Mucosa of rectum (tissue), 2 donors: ENCODE measurements around the gene SNAI3.
A peak's percentile ranks its signal among the peaks of the same experiment; 100 is the strongest.

Experiments used
- H3K27ac ChIP-seq, 2 donors: one replicate each; pipeline ENCODE4 v1.7.0; 2013; ENCODE audit warnings: inconsistent platforms in 2 of 2, low read depth in 2 of 2, low read length in 2 of 2
- H3K27me3 ChIP-seq, 2 donors: one replicate each; pipeline ENCODE4 v1.7.0; 2013; ENCODE audit warnings: low read length in 2 of 2; ENCODE audit not compliant: control insufficient read depth in 2 of 2, insufficient read depth in 2 of 2
- H3K36me3 ChIP-seq, 2 donors: one replicate each; pipeline ENCODE4 v1.7.0; 2013; ENCODE audit warnings: low read length in 2 of 2; ENCODE audit not compliant: control insufficient read depth in 2 of 2, insufficient read depth in 2 of 2
- H3K4me1 ChIP-seq, 2 donors: one replicate each; pipeline ENCODE4 v1.7.0; 2013; ENCODE audit warnings: low read length in 2 of 2, mild to moderate bottlenecking in 1 of 2; ENCODE audit not compliant: control insufficient read depth in 2 of 2, insufficient read depth in 2 of 2
- H3K4me3 ChIP-seq, 2 donors: one replicate each; pipeline ENCODE4 v1.7.0; 2013; ENCODE audit warnings: low read length in 2 of 2
- H3K9ac ChIP-seq, 2 donors: one replicate each; pipeline ENCODE4 v1.7.0; 2013; ENCODE audit warnings: low read length in 2 of 2, low read depth in 1 of 2, mild to moderate bottlenecking in 1 of 2
- H3K9me3 ChIP-seq, 2 donors: one replicate each; pipeline ENCODE4 v1.7.0; 2013; ENCODE audit warnings: low read length in 2 of 2; ENCODE audit not compliant: control insufficient read depth in 2 of 2
- donor health status: healthy.
- donor health status: Normal muscosa, but diverticular disease.

The SNAI3 gene

DNA sequence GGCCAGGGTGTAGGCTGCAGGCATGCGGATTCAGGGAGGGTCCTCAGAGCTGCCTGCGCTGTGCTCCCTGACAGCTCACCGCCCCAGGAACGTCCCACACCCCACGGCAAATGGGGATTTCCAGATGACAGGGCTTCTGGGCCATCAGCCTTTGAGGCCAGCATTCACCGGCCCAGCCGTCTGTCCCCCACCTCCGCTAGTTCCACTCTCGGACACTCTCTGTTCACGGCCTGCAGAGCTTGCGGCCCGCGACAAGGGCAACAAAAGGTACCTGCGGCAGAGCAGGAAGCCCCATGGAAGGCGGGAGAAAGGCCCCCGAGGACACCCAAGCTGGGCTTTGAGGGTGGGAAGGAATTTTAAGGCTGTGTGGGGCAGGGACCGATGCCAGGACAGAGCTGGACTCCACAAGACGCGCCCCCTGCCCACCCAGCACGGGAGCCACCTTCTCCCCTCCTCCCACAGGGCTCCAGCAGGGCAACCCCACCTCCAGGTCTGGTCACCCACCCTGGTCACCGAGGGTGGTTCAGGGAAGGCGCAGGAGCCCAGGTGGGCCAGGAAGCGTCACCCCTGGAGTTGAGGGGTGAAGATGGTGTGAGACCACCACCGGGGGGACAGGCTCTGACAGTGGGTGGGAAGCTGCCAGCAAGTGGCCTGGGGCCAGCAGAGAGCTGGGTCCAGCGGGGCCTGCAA lies 29.9 kb downstream of the SNAI3 start:
- Histone ChIP-seq H3K4me1 (peaks cover 0 to 8% of the 10 kb centered on the region in 2 donors), H3K36me3 (peaks cover 17 to 18% of the 10 kb centered on the region in 2 donors), H3K27me3 (no peaks in the 10 kb centered on the region), H3K9ac (no peak overlapping the region), H3K9me3 (no peaks in the 10 kb centered on the region), H3K27ac (no peak overlapping the region), H3K4me3 (no peak overlapping the region)

DNA sequence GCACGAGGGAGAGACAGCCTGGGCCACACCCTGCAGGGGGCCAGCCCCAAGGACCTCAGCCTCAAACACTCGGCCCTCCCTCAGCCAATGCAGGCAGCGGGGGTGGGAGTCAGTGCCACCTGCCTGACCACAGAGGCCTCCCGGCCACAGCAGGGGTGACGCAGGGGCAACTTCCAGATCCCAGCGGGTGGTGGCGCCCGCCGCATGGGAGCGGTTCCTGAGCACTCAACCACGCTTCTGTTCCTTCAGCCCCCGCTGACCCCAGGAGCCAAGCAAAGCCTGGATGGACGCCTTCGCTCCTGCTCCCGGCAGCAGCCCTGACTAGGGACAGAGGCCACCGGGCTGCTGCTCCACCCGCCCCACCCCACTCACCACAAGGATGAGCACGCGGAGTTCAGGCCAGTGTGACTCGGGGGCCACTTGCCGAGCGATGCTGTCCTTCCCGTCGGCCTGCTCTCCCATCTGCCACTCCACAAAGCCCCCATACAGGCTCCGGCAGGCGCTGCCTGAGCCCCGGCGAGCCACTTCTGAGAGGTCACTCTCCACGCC lies 30.5 kb downstream of the SNAI3 start:
- H3K36me3 ChIP-seq = peaks cover 17 to 18% of the 10 kb centered on the region in 2 donors
- H3K27me3 ChIP-seq = no peaks in the 10 kb centered on the region
- no peak overlapping the region for H3K4me3 ChIP-seq
- H3K27ac ChIP-seq = no peak overlapping the region
- H3K4me1 ChIP-seq = peaks cover 4 to 11% of the 10 kb centered on the region in 2 donors
- no peaks in the 10 kb centered on the region for H3K9me3 ChIP-seq
- H3K9ac ChIP-seq = no peak overlapping the region

DNA sequence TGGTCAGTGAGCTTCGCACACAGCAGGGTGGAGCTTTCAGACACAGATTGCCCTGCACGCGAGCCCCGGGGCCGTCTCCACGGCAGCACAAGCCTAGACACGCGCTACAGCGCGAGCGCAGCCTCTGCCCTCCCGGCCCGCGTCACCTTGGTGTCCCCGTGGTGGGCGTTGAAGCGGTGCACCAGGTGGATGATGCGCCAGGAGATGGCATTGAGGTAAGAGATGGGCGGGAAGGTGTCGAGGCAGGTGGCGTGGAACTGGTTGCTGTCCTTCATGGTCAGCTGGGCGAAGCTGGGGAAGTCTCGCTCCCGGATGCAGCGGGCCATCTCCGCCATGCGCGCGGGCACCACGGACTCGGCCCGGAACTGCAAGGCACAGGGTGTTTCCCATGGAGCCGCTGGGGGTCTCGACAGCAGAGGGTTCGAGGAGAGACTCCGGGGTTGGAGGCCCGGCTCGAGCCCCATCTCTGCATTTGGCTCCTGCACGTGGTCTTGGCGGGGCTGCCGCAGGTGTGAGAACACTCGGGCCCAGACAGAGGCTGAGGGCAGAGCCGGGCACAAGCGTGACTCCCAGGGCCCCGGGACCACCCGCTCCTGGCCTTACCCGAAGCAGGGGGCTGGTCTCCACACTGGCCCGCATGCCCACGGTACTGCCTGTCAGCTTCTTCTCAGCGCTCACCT lies 31.1 kb downstream of the SNAI3 start:
- no peaks in the 10 kb centered on the region for H3K27me3 ChIP-seq
- H3K4me1 ChIP-seq = peaks cover 4 to 11% of the 10 kb centered on the region in 2 donors
- H3K9ac ChIP-seq = no peak overlapping the region
- no peaks in the 10 kb centered on the region for H3K9me3 ChIP-seq
- no peak overlapping the region for H3K4me3 ChIP-seq
- H3K36me3 ChIP-seq = peaks cover 17 to 18% of the 10 kb centered on the region in 2 donors
- H3K27ac ChIP-seq = no peak overlapping the region

DNA sequence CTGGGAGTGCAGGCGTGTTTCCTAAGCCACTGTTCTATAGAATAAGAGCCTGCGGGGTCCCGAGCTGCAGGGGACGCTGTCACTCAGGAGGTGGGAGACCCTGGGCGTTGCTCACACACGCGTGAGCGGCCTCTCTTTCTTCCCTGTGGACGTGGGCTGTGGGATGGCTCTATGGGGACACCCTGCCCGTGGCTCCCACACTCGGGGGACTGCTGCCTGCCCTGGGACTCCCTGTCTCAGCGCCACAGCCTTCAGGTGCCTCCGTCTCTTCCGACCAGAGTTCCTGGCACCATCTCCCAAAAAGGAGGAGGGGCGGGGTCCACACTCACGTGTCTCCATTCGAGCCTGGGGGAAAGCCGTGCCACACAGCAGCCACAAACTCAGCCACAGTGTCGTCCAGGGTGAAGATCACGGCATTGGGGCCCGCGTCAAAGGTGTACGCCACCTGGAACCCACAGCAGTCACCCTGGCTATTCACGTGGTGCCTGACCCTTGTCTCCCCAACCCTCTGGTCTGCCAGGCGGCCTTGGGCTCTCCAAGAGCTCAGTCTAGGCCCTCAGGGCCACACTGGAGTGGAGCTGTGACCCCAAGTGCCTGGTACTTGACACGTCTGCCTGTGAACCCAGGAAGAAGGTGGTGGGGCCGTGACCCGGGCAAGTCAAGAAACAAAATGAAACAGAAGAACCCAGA lies 31.8 kb downstream of the SNAI3 start:
- H3K36me3 ChIP-seq = peaks cover 17 to 18% of the 10 kb centered on the region in 2 donors

DNA sequence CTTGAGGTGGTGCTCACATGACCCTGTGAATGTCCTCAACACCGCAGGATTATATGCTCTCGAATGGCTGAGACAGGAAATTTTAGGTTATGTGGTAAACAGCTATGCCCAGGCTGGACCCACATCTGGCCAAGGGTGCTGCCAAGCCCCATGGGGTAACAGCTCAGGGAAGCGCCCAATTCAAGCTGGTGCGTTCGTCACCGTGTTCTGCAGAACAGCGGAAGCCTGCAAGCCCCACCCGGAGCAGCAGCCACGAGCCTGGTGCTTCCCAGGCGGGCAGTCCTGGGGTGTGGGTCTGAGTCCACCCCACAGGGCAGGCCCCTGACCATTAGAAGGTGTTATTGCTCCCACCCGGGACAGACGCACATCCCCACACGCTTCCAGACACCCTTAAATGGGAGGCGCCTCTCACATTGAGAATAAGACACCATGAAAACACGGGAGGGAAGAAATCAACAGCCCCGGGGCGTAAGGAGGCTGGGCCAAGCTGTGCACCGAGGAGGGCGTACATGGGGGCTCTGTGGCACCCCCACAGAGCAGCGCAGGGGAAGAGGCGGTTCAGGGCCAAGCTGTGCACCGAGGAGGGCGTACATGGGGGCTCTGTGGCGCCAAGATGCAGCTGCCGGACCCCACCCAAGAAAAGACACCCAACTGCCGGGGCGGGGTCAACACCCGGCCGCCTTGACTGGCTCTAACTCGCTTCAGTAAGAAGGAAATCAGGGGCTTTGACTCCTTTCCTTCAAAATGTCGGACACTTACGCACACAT lies 32.5 kb downstream of the SNAI3 start:
- Histone ChIP-seq H3K9me3 (no peaks in the 10 kb centered on the region), H3K36me3 (peaks cover 17 to 18% of the 10 kb centered on the region in 2 donors)

More for the DNA sequence above, 31.8 kb downstream of the SNAI3 start:
- peaks cover 7 to 16% of the 10 kb centered on the region in 2 donors for H3K4me1 ChIP-seq
- H3K4me3 ChIP-seq = no peak overlapping the region
- H3K27ac ChIP-seq = no peak overlapping the region
- H3K27me3 ChIP-seq = no peaks in the 10 kb centered on the region
- H3K9me3 ChIP-seq = no peaks in the 10 kb centered on the region
- no peak overlapping the region for H3K9ac ChIP-seq

DNA sequence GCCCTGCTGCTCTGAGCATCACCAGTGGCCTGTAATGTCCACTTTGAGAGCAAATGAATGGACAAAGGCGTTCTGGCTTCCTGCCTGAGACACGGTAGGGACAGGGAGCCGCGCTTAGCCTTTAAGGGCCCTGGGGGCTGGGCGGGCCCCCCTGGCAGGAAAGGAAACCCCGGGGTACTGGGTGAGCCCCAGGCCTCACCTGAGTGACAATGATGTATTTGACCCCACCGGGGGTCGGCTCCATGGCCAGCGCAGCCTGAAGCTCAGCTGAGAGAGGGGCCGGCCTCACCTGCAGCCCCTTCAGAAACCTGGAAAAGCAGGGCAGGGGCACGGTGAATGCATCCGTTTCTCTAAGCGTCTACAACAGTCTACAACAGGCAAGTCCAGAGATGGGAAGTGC lies 33.2 kb downstream of the SNAI3 start:
- Histone ChIP-seq H3K36me3 (peaks cover 14 to 18% of the 10 kb centered on the region in 2 donors), H3K4me1 (peaks cover 12 to 19% of the 10 kb centered on the region in 2 donors), H3K9me3 (no peaks in the 10 kb centered on the region)

More for the DNA sequence above, 32.5 kb downstream of the SNAI3 start:
- H3K9ac ChIP-seq = no peak overlapping the region
- peaks cover 12 to 19% of the 10 kb centered on the region in 2 donors for H3K4me1 ChIP-seq
- no peak overlapping the region for H3K4me3 ChIP-seq
- no peak overlapping the region for H3K27ac ChIP-seq
- no peaks in the 10 kb centered on the region for H3K27me3 ChIP-seq

DNA sequence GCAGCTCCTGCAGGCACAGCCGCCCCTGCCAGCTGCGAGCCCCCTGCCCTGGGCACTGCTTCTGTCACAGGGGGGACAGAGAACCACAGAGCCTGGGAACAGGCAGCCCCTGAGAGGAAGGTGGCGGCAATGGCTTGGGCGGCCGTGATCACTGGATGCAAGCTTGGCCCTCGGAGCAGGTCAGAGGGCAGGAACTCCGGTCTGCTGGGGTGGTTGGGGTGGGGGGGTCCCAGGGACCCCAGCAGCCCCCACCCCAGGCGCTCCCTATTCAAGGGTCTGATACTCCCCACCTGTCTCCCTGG lies 33.6 kb downstream of the SNAI3 start:
- Histone ChIP-seq H3K36me3 (peaks cover 11 to 18% of the 10 kb centered on the region in 2 donors), H3K4me3 (no peak overlapping the region), H3K9me3 (no peaks in the 10 kb centered on the region), H3K27ac (no peak overlapping the region), H3K4me1 (peaks cover 12 to 19% of the 10 kb centered on the region in 2 donors), H3K27me3 (no peaks in the 10 kb centered on the region), H3K9ac (no peak overlapping the region)

More for the DNA sequence above, 33.2 kb downstream of the SNAI3 start:
- Histone ChIP-seq H3K27ac (no peak overlapping the region), H3K4me3 (no peak overlapping the region), H3K27me3 (no peaks in the 10 kb centered on the region), H3K9ac (no peak overlapping the region)

DNA sequence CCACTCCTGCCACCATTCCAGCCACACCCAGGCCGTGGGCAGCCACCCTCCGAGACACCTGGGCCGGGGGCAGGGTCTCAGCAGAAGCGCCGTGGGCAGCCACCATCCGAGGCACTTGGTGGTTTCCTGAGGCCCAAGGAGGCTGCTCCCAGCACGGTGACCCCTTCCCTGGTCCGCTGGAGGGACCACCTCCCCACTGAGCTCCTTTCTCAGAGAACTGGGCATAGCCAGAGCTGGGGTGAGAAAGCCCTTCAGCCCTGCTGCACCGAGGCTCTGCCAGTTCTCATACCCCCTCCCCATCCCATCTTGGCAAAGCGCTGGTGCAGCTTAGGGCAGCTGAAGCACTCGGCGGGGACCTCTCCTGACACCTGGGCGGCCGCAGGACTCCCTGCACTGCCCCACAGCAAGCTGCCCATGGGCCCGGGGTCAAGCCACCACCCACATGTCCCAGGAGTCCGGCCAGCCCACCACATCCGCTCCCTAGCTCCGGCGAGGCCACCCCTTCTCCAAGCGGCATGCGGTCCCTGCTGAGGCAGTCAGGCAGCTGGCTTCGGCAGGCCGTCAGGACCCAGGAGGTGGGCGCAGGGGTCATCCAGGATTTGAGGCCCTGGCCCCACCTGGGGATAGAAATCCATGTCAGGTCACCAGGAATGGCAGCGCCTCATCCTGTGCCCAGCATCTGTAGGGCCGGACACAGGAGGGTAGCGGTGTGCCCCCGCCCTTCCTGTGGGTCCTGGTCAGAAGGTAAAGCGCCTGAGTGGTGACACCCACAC lies 34.1 kb downstream of the SNAI3 start:
- peaks cover 12 to 19% of the 10 kb centered on the region in 2 donors for H3K4me1 ChIP-seq
- no peaks in the 10 kb centered on the region for H3K9me3 ChIP-seq
- H3K4me3 ChIP-seq = no peak overlapping the region
- peak overlapping the region; percentile 63 to 83 for H3K27ac ChIP-seq
- peak overlapping the region in 1 of 2 donors; percentile 72 for H3K9ac ChIP-seq
- peaks cover 9 to 18% of the 10 kb centered on the region in 2 donors for H3K36me3 ChIP-seq
- no peaks in the 10 kb centered on the region for H3K27me3 ChIP-seq

DNA sequence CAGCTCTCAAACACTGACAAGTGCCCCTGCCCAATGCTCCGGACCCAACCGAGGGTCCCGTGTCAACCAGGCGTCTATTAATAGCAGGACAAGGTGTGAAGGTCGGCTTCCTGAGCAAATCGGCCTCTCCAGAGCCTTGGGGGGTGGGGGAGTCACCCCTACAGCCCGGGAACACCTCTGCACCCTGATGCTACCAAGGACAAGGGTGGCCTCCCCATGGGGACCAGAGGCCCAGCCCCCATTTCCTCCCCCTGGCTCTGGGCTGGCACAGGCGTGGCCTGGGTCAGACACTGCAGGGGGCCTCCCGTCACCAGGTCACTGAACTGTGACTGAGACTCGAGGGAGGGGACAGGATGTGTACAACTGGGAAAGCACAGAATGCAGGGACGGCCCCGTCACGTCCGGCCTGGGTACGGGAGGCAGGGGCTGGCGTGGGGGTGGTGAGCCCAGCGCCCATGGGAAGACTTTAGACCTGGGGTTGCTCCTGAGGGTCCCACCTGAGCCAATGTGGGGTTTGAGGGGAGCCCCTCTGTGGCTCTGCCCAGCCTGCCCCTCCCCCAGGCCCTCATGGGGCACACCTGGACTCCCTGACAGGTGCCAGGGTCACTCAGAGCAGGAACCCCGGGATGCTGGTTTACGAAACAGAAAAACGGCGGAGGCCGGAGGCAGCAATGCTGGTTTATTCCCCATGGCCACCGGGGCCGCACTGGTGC lies 34.9 kb downstream of the SNAI3 start:
- Histone ChIP-seq H3K27ac (peak overlapping the region; percentile 74 to 83), H3K9me3 (no peaks in the 10 kb centered on the region), H3K4me3 (peak overlapping the region; percentile 67 to 78), H3K4me1 (peaks cover 12 to 19% of the 10 kb centered on the region in 2 donors), H3K9ac (peak overlapping the region; percentile 65 to 72), H3K27me3 (no peaks in the 10 kb centered on the region), H3K36me3 (peaks cover 7 to 18% of the 10 kb centered on the region in 2 donors)
